ENCODE measurements around the gene CCDC102A. TPM values are rescaled to one million over a fixed set of nuclear protein-coding genes. Genes with fewer than 3 reads are reported as not detected.
A peak's percentile ranks its signal among the peaks of the same experiment; 100 is the strongest.

Gene CCDC102A
- total RNA-seq, 1 donor from 2014 or later = 12.8 TPM

- H3K27me3 ChIP-seq (ENCODE audit: low read depth) = no peaks in the 10 kb centered on the region
- H3K4me1 ChIP-seq = peaks cover 9% of the 10 kb centered on the region
- no peak for DNase-seq
- intact Hi-C loops (cut with DNase I) = no loop called here
- no peaks in the 10 kb centered on the region for H3K9me3 ChIP-seq
- no peak for TF ChIP-seq CTCF (IDR thresholded peaks at IDR 0.05)
- no peak overlapping the region for H3K4me3 ChIP-seq
- H3K36me3 ChIP-seq = peaks cover 7% of the 10 kb centered on the region
- ATAC-seq = no peak
- no peak overlapping the region for H3K27ac ChIP-seq
Observed at GRCh38 chr16:57522960-57523359, 13.4 kb downstream of the CCDC102A start.

- Histone ChIP-seq H3K4me1 (peaks cover 15% of the 10 kb centered on the region), H3K27me3 (ENCODE audit: low read depth) (no peaks in the 10 kb centered on the region), H3K4me3 (no peak overlapping the region), H3K27ac (no peak overlapping the region), H3K9me3 (no peaks in the 10 kb centered on the region), H3K36me3 (peaks cover 10% of the 10 kb centered on the region)
- DNase-seq (peak; percentile 85), ATAC-seq (peak; percentile 80 to 90)
- intact Hi-C loops (cut with DNase I) = no loop called here
- peak; percentile 98 for TF ChIP-seq CTCF (IDR thresholded peaks at IDR 0.05)
Observed at GRCh38 chr16:57519796-57520360, 16.5 kb downstream of the CCDC102A start.

- no peak for TF ChIP-seq CTCF (IDR thresholded peaks at IDR 0.05)
- no peak for DNase-seq
- Histone ChIP-seq H3K27me3 (ENCODE audit: low read depth) (no peaks in the 10 kb centered on the region), H3K4me3 (no peak overlapping the region), H3K36me3 (peaks cover 10% of the 10 kb centered on the region), H3K27ac (no peak overlapping the region), H3K4me1 (peaks cover 25% of the 10 kb centered on the region), H3K9me3 (no peaks in the 10 kb centered on the region)
- ATAC-seq = no peak
- intact Hi-C loops (cut with DNase I) = no loop called here
Observed at GRCh38 chr16:57518922-57519321, 17.4 kb downstream of the CCDC102A start.

DNA sequence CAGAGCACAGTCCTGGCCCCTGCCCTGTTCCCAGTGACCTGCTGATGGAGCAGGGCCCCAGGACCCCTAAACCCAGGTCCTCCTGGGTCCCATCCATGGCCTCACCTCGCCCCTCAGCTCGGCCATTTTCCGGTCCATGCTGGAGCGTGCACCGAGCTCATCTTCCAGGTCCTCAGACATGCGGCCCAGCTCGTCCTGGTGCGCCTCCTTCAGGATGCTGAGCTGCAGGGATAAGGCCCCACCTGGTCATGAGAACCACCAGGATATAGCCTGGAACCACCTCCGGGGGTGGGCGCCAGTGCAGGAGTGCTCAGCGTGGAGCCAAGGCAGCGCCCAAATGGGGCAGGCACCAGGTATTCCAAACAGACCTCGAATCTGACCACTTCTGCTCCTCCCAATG lies 17.9 kb downstream of the CCDC102A start:
- H3K36me3 ChIP-seq = peaks cover 10% of the 10 kb centered on the region
- no peak for ATAC-seq

GRCh38 chr16:57517397-57518367 lies 18.7 kb downstream of the CCDC102A start:
- Histone ChIP-seq H3K27me3 (ENCODE audit: low read depth) (no peaks in the 10 kb centered on the region), H3K36me3 (peaks cover 10% of the 10 kb centered on the region), H3K4me1 (peaks cover 30% of the 10 kb centered on the region), H3K9me3 (no peaks in the 10 kb centered on the region), H3K4me3 (no peak overlapping the region), H3K27ac (no peak overlapping the region)
- no peak for ATAC-seq
- DNase-seq = no peak
- intact Hi-C loops (cut with DNase I) = no loop called here
- no peak for TF ChIP-seq CTCF (IDR thresholded peaks at IDR 0.05)

More for the DNA sequence above, 17.9 kb downstream of the CCDC102A start:
- DNase-seq = no peak
- Histone ChIP-seq H3K4me3 (no peak overlapping the region), H3K27me3 (ENCODE audit: low read depth) (no peaks in the 10 kb centered on the region), H3K9me3 (no peaks in the 10 kb centered on the region), H3K27ac (no peak overlapping the region), H3K4me1 (peaks cover 29% of the 10 kb centered on the region)
- no peak for TF ChIP-seq CTCF (IDR thresholded peaks at IDR 0.05)
- intact Hi-C loops (cut with DNase I) = no loop called here

Measured in lower lobe of right lung (tissue), 2 donors.